Vagina (tissue), 2 donors: ENCODE results near the gene RAB28.

Experiments used
- CTCF ChIP-seq, 3 experiments: fragments of 450-650 bp in 2 of 3; fragments of 200-600 bp in 1 of 3; sonication (generic) in 1 of 3; IDR thresholded peaks; one replicate each; pipeline ENCODE4 v1.5.1; 2017 to 2019; ENCODE audit warnings: antibody characterized with exemption in 3 of 3, mild to moderate bottlenecking in 2 of 3, moderate library complexity in 2 of 3
- POLR2A ChIP-seq, 2 donors: fragments of 450-650 bp; IDR thresholded peaks; one replicate each; pipeline ENCODE4 v1.6.1; 2017; ENCODE audit warnings: antibody characterized with exemption in 2 of 2, mild to moderate bottlenecking in 2 of 2, moderate library complexity in 2 of 2
- POLR2AphosphoS5 ChIP-seq, 2 donors: sonication (generic); formaldehyde crosslinking; IDR thresholded peaks; one replicate each; pipeline ENCODE4 v1.9.0; 2017; ENCODE audit warnings: antibody characterized with exemption in 2 of 2, mild to moderate bottlenecking in 2 of 2, low read depth in 1 of 2; ENCODE audit not compliant: insufficient read depth in 1 of 2

- TF ChIP-seq CTCF (IDR thresholded peaks at IDR 0.05) (no peak), POLR2A (IDR thresholded peaks at IDR 0.05) (no peak), POLR2AphosphoS5 (IDR thresholded peaks at IDR 0.05; ENCODE audit: insufficient read depth in 1 of 2, low read depth in 1 of 2) (no peak)
Measured at GRCh38 chr4:13415068-13415785, 68.9 kb downstream of the RAB28 start.
